Activated naive CD8-positive, alpha-beta T cell treated with anti-CD3 and anti-CD28 coated beads, Interleukin-2, amount 50 U/mL, for 16 hours (primary cell): ENCODE data around the gene TMEM53.
A peak's percentile ranks its signal among the peaks of the same experiment; 100 is the strongest.
"Not testable (repeated sequence)": the region's sequence is repeated elsewhere in the genome, so short reads cannot be mapped to it uniquely, and the experiment has no call there.

Source experiments
- DNase-seq: peaks from one replicate; pipeline ENCODE4 v3.0.0-alpha.2; 2020; ENCODE audit warnings: low read depth, low spot score

Gene TMEM53

DNA sequence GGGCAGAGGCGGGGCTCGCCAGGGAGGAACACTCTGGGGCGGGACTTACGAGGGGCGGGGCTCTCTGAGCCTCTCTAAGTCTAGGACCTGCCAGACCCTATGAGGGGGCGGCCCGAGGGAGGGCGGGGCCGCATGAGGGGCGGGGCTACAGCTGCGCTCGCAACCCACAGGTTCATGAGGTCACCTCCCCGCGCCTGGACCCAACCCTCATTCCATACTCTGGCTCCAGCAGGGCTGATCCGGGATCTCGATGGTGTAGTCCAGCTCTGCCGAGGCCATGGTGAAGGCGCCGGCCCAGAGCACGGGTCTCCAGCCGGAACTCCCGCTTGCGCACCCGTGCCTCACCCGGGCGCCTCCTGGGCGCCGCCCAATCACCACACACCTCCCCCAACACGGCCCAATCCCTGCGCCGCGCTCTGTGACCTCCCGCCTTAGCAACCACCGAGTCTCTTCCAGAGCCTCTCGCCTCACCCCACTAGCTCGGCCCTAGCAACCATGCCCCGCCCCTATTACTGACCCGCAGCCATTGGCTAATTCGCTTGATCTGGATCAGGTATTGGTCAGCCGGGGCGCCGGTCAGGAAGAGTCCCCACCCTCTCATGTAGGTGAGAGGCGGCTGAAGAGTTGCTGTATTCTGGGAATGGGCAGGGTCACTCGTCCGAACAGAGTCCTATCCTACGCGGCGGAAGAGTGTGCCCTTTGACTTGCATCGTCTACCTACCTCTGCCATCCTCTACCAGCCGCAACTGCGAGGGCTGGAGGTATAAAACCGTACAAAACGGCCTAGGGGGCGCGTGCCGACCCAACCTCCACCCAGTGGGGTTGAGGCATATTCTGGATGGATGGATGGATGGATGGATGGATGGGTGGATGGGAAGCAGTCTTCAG lies at the start of gene TMEM53, which contains the start of gene ARMH1:
Gene TMEM53, minus strand, starts transcription at position 369 of the 888 bp plus-strand sequence. Its CDS starts 90 bp downstream, at position 279.
Gene ARMH1, plus strand, starts transcription at position 602 of the 888 bp plus-strand sequence. CDS start 14,984 bp downstream, outside the sequence.
- peak; percentile 97 for DNase-seq

- no peak for DNase-seq
Measured at GRCh38 chr1:44723496-44724295, 49.4 kb upstream of the TMEM53 start.

DNA sequence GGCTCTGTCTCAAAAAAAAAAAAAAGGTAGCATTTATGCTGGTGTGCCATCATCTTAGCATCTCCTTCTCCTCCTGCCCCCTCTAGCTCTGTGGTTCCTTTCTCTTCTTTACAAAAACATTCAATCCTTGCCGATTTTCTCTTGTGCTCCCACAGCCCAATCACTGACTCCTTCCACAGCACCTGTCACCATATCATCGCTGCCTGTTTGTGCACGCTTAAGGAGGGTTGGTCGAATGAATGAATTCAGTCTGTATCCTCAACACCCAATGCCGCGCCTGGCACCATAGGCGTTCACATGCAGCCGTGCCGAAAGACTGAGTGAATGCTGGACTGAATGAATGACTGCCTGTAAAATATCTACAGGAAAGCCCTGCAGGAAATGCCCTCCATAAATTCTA lies 48.8 kb upstream of the TMEM53 start:
- no peak for DNase-seq

GRCh38 chr1:44721485-44722361 lies 47.4 kb upstream of the TMEM53 start:
- peak; percentile 77 for DNase-seq

DNA sequence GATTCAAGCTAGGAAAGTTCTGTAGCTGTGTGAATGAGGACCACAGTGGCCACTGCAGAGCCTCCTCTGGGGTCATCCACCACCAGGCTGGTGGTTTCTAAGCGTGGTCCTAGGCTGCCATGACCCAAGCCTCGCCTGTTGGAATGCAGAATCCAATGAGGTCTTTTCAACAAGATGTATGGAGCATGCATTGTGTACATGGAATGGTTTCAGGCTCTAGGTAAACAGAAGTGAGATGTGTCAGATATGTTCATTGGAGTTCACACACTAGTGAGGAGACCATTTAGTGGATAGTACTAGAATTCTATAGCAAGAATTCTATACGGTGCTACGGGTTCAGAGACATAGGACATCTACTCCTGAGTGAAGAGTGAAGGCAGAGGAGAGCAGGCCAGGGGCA lies 46.0 kb upstream of the TMEM53 start:
- no peak for DNase-seq

DNA sequence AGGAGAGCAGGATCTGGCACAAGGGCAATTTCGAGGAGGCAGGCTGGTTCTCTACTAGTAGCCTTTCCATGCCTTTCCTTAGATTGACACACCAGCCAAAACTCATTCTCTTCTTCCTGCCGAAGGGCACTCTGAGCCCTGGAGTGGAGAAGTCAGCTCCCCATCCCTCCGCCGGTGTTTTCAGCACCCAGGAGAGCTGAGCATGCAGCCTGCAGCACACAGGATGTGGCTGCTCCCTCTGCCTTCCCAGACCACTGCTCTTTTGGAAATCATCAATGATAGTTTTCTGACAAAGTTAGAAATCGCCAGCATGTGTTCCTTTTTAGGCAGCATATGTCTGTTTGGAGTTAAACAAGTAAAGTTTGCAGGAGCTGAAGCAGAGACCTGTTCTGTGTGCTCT lies 45.0 kb upstream of the TMEM53 start:
- DNase-seq, result no peak

DNA sequence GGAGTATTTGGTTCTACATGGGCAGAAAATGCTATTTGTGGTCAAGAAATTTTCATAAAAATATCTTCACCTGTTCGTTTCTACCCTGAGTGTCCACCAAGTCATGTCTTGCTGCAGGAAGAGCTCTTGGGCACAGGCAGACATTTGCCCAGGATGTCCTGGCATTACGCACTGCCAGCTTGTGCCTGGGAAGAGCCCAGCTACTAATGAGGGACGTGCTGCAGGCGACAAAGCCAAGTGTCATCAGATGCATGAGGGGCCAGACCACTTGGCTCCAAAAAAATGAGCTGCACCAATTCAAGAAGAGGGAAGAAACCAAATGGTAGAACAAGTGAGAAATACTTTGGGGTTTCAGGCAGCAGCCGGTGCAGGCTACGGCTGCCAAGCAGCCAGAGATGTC lies 43.8 kb upstream of the TMEM53 start:
- DNase-seq, result no peak

DNA sequence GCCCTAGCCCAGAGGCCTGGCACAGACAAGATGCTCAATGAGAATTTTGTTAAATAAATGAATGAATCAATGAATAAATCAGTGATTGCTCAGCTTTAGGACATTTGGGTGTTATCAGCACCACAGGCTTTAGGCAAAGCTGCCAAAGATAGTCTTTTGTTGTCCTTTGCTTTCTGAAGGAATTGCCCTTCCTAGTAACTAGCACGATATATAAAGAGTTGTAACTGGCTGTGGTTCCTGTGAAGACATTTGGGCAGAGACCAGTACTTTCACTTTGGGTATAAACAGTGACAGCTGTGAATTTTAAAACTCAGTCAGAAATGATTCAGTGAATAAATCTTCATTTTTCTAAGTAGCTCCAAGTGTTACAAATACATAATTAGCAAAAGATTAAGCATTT lies 43.4 kb upstream of the TMEM53 start:
- no peak for DNase-seq

GRCh38 chr1:44717156-44717555 lies 42.9 kb upstream of the TMEM53 start:
- no peak for DNase-seq

DNA sequence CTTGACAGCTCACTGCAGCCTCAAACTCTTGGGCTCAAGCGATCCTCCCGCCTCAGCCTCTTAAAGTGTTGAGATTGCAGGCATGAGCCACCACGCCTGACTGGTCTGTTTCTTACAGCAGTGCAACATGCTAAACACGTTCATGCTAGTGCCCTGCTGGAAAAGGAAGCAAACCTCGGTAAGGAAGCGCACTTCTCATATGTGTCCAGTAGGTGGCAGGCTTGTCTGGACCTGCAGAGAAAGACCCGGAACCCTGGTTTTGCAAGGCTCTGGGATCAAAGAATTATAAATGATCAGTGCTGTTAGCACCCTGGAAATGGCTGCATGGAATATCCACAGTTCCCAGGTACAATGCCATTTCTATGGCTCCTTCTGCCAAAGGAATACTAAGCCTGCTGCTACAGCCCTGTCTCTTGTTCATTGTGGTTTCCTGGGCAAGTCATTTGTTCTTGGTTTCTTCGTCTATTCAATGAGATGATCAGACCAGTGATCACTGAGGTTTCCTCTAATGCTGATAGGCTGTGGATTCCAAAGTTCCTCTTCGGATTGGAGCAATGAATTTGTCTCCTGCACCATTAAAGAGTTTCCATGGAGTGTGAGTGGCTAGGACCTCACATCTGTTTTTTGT lies 40.8 kb upstream of the TMEM53 start:
- DNase-seq, result no peak

DNA sequence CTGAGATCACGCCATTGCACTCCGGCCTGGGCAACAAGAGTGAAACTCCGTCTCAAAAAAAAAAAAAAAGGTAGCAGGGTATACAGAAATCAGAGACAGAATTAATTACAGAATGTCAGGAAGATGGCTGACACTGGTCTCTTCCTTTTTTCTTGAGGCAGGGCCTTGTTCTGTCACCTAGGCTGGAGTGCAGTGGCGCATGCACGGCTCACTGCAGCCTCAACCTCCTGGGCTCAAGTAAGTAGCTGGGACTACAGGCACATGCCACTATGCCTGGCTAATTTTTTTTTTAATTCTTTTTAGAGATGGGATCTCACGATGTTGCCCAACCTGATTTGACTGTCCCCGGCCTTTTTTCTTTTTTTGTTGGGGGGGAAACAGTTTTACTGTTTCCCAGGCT lies 40.3 kb upstream of the TMEM53 start:
- no peak for DNase-seq

- no peak for DNase-seq
Measured at GRCh38 chr1:44713321-44713781, 39.1 kb upstream of the TMEM53 start.

DNA sequence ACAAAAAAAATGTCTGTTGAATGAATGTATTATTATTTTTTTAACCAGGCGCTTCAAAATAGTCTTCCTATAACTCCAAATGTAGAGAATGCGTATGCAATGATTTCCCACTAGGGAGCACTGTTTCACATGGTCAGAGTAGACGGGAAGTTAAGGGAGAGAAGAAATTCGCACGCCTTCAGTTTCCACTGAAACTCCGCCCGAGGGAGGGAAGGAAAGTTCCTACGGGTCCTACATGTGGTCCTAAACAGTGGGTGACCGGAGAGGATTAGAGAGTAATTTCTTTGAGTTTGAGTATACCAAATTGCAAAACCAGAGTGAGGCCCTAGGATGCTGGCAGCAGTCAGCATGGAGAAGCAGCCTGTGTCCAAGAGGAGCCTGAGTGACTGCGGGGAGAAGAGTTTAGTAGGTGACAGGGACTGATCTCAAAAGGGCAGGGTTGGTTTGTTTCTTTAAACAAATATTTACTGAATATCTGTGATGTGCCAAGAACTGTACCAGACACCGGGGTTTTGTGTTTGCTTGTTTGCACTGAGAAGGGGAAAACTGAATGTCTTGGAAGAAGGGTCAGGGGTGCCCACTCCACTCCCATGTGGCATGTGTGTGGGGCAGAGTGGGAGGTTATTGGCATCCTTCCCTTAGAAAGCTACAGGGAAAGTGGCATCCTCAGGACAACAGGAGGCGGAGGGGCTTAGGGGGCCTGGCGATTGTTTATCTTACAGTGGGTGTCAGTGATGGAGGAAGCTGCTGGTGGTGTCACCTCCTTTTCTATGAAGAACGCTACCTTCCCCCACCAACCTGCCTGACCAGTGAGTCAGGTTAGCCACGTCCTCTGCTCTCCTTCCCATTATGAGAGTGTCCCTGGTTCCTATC lies 33.9 kb upstream of the TMEM53 start:
- no peak for DNase-seq

DNA sequence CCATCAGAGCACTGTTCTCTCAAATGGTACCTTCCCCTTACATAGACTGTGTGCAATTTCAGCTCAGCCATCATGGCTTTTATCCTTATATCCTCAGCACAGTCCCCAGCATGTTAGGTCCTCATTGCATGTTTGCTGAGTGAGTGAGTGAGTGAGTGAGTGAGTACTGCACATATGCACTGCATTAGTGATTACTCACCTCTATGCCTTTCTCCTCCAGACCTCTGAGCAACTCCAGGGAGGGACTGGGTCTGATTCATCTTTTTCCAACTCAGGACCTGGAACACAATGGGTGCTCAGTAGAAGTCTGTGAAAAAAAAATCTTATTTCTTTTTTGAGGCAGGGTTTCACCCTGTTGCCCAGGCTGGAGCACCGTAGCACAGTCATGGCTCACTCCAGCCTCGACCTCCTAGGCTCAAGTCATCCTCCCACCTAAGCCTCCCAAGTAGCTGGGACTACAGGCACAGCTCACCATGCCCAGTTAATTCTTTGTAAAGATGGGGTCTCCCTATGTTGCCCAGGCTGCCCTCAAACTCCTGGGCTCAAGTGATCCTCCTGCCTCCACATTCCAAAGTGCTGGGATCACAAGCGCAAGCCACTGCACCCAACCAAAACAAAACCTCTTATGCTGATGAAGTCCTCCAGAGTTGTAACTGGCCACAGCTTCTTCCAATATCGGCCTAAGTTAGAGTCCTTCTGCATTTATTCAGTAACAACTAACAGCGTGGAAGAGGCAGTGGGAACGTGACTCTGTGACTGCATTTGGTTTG lies 33.0 kb upstream of the TMEM53 start:
- DNase-seq, result no peak

DNA sequence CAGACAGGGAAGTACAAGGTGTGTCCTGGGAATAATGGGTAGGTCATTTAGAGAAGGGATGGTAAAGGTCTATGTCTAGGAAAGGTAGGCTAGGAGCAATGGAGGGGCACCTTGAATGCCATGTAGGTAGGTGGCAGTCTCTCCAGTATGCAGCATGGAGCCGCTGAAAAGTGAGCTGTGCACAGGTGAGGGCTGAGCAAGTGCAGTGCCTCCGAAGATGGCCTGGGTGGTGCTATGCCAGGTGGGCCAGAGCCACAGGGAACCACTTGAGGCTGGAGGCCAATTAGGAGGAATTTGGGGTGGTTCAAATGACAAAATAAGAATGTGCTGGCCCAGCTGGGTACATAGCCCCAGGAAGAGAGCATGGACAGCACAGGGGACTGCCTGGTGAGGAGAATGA lies 31.7 kb upstream of the TMEM53 start:
- DNase-seq, result no peak

GRCh38 chr1:44705470-44705869 lies 31.2 kb upstream of the TMEM53 start:
- DNase-seq, result no peak

DNA sequence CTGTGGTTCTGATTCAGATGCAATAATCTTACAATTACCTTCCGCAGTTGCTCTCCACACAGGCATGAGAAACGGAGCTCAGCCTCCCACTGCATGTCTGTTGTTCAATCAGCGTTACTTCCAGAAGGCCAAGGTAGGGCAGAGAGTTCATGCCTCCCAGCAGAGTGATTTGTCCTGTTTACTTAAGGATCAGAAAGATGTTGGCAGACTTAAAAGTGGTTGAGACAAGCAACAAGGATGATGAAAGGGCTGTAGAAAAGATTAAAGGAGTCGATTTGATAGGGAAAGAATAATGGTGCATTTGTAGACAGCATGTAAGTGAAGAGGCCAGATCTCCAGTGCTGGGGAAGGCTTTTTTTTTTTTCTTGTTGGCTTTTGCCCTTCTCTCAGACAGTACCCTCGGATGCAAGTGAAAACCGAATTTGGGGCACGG lies 26.9 kb upstream of the TMEM53 start:
- no peak for DNase-seq

- DNase-seq, result no peak
Measured at GRCh38 chr1:44700573-44700972, 26.3 kb upstream of the TMEM53 start.

GRCh38 chr1:44699375-44699774 lies 25.1 kb upstream of the TMEM53 start:
- not testable (repeated sequence) for DNase-seq
